ENCODE data around the gene CUX1.

The CUX1 gene

DNA sequence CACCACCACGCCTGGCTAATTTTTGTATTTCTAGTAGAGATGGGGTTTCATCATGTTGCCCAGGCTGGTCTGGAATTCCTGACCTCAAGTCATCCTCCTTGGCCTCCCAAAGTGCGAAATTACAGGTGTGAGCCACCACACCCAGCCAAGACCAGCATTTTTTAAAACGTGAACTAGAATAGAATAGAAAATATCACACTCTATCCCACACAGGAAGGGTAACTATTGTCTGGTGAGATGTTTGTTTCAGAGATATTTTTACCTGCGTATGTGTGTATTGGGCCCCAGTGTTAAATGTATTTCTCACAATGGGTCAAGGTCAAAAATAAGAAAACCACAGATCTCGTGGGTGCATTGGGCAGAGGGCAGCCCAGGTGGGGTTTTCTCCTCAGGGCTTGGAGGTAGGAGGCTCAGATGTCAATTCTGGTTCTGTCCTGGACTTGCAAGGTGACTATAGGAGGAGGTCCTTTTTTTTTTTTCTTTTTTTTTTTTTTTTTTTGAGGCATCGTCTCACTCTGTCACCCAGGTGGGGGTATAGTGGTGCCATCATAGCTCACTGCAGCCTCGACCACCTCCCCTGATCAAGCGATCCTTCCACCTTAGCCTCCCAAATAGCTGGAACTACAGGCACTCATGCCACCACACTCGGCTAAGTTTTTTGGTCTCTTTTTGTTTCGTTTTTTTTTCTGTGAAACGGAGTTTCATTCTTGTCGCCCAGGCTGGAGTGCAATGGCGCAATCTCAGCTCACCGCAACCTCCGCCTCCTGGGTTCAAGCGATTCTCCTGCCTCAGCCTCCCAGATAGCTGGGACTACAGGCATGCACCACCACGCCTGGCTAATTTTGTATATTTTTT is 488.2 kb downstream of the CUX1 start:
- H3K4me3 ChIP-seq (replicated peaks in 1 of 2; ENCODE audit: low read depth in 2 of 2, low read length in 2 of 2), result no peak overlapping the region
- TF ChIP-seq, protein P1, sequence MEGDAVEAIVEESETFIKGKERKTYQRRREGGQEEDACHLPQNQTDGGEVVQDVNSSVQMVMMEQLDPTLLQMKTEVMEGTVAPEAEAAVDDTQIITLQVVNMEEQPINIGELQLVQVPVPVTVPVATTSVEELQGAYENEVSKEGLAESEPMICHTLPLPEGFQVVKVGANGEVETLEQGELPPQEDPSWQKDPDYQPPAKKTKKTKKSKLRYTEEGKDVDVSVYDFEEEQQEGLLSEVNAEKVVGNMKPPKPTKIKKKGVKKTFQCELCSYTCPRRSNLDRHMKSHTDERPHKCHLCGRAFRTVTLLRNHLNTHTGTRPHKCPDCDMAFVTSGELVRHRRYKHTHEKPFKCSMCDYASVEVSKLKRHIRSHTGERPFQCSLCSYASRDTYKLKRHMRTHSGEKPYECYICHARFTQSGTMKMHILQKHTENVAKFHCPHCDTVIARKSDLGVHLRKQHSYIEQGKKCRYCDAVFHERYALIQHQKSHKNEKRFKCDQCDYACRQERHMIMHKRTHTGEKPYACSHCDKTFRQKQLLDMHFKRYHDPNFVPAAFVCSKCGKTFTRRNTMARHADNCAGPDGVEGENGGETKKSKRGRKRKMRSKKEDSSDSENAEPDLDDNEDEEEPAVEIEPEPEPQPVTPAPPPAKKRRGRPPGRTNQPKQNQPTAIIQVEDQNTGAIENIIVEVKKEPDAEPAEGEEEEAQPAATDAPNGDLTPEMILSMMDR (IDR thresholded peaks at IDR 0.05; ENCODE audit: low read depth, low read length), result no peak
- no peak for DNase-seq (ENCODE audit: low read depth in 2 of 2)

DNA sequence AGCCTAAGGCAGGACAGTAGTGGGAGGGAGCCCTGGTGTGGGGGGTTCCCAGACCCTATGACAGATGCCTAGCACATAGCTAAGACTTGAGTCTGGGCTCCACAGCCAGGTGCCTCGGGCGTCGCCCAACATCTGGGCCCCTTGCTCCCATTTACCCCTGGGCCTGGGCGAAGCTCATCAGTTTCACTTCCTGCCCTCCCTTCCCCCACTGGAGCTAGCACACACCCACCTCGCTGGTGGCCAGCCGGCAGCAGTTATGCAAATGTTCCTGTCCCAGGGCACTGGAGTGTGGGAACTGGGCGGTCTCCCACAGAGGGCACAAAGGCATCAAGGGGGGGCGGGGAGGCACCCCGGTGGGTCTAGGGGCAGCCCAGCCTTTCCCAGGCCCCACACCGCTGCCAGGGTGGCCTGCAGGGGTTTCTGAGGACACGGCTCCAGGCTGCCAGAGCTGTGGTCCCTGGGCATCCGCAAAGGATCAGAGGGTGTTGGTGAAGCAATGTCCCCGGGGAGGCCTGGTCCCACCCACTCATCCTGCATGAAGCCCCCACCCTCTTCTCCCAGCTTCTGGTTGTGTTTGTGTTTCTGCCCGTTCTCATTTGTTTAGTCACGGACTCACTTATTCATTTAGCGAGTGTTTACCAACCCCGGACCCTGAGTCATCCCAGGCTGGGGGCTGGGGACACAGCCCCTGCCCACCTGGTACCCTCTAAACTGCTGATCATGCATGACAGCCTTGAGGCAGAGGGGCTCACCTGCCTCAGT is 489.7 kb downstream of the CUX1 start:
- peak; percentile 44 to 63 for DNase-seq (ENCODE audit: low read depth in 2 of 2)
- H3K4me3 ChIP-seq (replicated peaks in 1 of 2; ENCODE audit: low read depth in 2 of 2, low read length in 2 of 2), result no peak overlapping the region

DNA sequence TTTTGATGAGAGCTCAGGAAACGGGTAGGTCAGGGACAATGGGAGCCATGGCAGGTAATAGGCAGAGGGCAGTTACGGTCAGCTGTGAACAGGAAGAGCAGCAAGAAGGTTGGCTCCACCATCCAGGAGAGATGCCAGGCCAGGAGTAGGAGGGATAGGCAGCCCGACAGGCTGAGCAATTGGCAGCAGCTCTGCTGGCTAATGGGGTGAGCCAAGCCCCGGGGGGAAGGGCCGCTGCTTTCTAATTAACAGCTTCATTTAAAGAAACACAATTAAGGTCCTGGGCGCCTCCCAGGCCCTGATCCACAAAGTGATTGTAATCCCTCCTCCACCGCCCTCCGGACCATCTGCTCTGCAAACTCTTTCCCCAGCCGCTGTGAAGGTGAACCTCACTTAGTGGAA is 493.0 kb downstream of the CUX1 start:
- no peak for DNase-seq (ENCODE audit: low read depth in 2 of 2)
- no peak overlapping the region for H3K4me3 ChIP-seq (replicated peaks in 1 of 2; ENCODE audit: low read depth in 2 of 2, low read length in 2 of 2)
- TF ChIP-seq, protein P1 (IDR thresholded peaks at IDR 0.05; ENCODE audit: low read depth, low read length), result no peak

More for the DNA sequence above, 489.7 kb downstream of the CUX1 start:
- TF ChIP-seq, protein P1 (IDR thresholded peaks at IDR 0.05; ENCODE audit: low read depth, low read length), result no peak

DNA sequence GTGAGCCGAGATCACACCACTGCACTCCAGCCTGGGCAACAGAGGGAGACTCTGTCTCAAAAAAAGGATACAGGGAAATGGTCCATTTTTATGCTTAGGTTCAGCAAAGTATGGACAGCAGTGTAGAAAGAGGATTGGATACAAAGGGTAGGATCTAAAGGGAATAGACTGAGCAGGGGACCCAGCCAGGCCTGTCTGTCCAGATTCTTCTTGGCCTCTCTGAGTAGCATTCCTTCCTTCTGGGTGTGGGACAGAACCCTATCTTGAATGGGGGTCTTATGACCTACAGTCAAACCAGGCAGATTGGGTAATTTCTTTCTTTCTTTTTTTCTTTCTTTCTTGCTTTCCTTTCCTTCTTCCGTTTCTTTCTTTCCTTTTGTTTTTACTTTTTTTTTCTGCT is 494.9 kb downstream of the CUX1 start:
- no peak for DNase-seq (ENCODE audit: low read depth in 2 of 2)
- TF ChIP-seq, protein P1 (IDR thresholded peaks at IDR 0.05; ENCODE audit: low read depth, low read length), result no peak
- no peak overlapping the region for H3K4me3 ChIP-seq (replicated peaks in 1 of 2; ENCODE audit: low read depth in 2 of 2, low read length in 2 of 2)

DNA sequence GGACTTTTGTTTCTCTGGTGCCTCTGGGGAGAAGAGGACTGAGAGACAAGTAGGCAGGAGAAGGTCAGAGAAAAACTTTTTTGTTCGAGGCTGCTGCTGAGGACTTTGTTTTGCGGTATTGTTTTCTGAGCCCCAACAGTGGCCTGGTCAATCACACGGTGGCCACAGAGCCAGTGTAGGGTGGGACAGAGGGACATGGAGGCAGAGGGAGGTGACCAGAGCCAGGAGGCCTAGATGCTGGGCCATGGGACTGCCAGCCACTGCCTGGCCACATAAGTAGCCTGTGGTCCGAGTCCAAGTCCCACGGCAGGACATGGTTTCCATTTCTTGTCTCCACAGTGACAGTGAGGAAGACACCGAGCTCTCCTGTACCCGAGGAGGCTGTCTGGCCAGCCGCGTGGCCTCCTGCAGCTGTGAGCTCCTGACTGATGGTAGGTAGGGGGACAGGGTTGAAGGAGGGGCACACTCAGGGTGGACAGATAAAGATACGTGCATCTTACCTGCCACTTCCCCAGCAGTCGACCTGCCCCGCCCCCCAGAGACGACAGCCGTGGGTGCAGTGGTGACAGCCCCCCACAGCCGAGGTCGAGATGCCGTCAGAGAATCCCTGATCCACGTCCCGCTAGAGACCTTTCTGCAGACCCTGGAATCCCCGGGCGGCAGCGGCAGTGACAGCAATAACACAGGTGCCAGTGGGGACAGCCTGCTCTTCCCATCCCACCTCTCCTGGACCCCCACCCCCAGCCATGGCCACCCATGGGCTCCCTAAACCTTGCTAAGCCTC is 496.8 kb downstream of the CUX1 start:
- TF ChIP-seq, protein P1 (IDR thresholded peaks at IDR 0.05; ENCODE audit: low read depth, low read length), result no peak
- no peak overlapping the region for H3K4me3 ChIP-seq (replicated peaks in 1 of 2; ENCODE audit: low read depth in 2 of 2, low read length in 2 of 2)
- no peak for DNase-seq (ENCODE audit: low read depth in 2 of 2)

DNA sequence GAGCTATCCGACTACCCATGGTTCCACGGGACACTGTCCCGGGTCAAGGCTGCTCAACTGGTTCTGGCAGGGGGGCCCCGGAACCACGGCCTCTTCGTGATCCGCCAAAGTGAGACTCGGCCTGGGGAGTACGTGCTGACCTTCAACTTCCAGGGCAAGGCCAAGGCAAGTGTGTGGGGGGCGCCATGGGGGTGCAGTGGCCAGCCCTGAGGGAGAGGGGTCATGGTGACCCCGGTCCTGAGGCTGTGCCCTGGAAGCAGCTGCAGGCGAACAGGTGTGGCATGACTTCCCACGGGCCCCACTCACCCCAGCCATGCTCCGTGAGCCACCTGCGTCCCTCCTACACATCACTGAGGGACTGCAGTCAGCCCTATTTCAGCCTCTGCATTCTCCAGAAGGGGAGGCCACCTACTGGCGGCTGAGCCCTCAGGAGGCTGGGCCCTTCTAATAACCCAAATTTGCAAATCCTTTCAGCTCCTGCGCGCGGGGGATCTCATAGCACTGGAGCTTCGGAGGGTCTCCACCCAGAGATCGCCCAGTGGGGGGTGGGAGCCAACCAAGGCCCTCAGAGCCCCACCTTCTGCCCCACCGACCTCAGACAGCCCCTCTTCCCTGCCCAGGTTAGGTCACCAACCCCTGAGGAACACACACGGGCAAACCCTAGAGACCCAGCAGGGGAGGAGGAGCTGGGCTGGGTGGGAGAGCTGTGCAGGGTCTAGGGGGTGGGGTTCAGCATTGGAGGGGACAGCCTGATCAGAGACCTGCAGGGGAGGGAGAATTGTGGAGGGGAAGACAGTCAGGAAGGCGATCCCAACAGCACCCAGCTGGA is 500.0 kb downstream of the CUX1 start:
- TF ChIP-seq, protein P1 (IDR thresholded peaks at IDR 0.05; ENCODE audit: low read depth, low read length), result no peak
- H3K4me3 ChIP-seq (replicated peaks in 1 of 2; ENCODE audit: low read depth in 2 of 2, low read length in 2 of 2), result no peak overlapping the region
- no peak for DNase-seq (ENCODE audit: low read depth in 2 of 2)

Data from cardiac fibroblast (primary cell).